Measurements from ENCODE around the gene TAF4B.

DNA sequence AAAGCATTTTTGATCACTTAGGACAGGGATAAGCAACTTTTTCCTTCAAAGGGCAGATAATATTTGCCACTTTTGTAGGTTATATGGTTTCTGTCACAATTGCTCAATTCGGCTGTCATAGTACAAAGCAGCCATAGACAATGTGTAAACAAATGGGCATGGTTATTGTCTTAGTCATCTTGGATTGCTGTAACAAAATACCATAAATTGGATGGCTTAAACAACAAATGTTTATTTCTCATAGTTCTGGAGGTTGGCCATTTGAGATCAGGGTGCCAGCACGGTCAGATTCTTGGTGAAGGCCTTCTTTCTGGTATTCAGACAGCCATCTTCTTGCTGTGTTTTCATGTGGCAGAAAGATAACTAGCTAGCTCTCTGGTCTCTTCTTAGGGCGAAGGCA, 91.2 kb downstream of the TAF4B start:
- no peak for TF ChIP-seq POLR2A (IDR thresholded peaks at IDR 0.05)
- TF ChIP-seq, protein P1, sequence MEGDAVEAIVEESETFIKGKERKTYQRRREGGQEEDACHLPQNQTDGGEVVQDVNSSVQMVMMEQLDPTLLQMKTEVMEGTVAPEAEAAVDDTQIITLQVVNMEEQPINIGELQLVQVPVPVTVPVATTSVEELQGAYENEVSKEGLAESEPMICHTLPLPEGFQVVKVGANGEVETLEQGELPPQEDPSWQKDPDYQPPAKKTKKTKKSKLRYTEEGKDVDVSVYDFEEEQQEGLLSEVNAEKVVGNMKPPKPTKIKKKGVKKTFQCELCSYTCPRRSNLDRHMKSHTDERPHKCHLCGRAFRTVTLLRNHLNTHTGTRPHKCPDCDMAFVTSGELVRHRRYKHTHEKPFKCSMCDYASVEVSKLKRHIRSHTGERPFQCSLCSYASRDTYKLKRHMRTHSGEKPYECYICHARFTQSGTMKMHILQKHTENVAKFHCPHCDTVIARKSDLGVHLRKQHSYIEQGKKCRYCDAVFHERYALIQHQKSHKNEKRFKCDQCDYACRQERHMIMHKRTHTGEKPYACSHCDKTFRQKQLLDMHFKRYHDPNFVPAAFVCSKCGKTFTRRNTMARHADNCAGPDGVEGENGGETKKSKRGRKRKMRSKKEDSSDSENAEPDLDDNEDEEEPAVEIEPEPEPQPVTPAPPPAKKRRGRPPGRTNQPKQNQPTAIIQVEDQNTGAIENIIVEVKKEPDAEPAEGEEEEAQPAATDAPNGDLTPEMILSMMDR (IDR thresholded peaks at IDR 0.05) = no peak

Measured in sigmoid colon (tissue), 3 donors.